Ovary (tissue), 3 donors: ENCODE results near the gene CENPC.

Experiments used
- CTCF ChIP-seq, 3 donors: fragments of 450-650 bp in 2 of 3; fragments of 200-600 bp in 1 of 3; IDR thresholded peaks; one replicate each; pipeline versions ENCODE4 v1.5.1 to v1.8.0; 2016 to 2022; ENCODE audit warnings: antibody characterized with exemption in 3 of 3, mild to moderate bottlenecking in 1 of 3
- EP300 ChIP-seq: sonication (generic); formaldehyde crosslinking; IDR thresholded peaks from one replicate; pipeline ENCODE4 v1.6.1; 2017; ENCODE audit warnings: antibody characterized with exemption
- POLR2A ChIP-seq: fragments of 450-650 bp; IDR thresholded peaks from one replicate; pipeline ENCODE4 v1.6.1; 2017; ENCODE audit warnings: antibody characterized with exemption, mild to moderate bottlenecking, moderate library complexity
- donor health status: DM: no; HTN: no; CAD: no.

DNA sequence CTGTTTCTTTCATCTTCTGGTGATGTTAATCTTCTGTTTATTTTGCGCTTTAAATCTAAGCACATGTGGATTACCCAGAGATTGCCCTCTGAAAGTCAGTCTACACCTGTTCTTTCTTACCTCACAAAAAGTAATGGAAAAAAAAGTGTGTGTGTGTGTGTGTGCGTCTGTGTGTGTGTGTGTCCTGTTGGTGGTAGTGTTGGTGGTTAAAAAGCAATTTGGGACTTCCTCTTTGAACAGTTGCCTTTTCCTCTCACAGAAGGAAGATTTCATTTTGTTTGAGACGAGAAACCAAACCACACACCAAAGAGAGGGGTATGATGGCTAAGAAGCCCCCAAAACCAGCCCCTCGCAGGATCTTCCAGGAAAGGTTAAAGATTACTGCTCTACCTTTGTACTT, 13.2 kb upstream of the CENPC start, which contains the start of gene STAP1:
- TF ChIP-seq POLR2A: no peak
- TF ChIP-seq CTCF (IDR thresholded peaks at IDR 0.05): no peak
- TF ChIP-seq EP300: no peak
